ENCODE data around the gene LRRC74A.
A peak's percentile ranks its signal among the peaks of the same experiment; 100 is the strongest.
"Not testable (repeated sequence)": the region's sequence is repeated elsewhere in the genome, so short reads cannot be mapped to it uniquely, and the experiment has no call there.

The LRRC74A gene

DNA sequence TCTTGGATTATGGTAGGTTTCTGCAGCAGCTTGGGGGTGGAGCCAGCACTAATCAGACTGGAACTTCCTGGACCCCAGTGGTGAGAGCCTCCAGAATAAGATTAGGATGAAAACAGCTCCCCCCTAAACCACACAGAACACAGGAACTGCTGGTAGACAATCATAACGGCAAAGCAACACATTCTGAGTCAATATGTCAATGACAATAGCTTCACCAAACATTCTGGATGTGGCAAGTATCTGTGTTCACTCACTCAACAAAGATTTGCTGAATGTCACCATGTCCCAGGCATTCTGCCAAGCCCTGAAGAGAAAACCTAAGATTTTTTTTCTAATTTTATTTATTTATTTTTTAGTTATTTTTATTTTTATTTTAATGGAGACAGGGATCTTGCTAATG is 65.2 kb downstream of the LRRC74A start:
- no peak for DNase-seq

DNA sequence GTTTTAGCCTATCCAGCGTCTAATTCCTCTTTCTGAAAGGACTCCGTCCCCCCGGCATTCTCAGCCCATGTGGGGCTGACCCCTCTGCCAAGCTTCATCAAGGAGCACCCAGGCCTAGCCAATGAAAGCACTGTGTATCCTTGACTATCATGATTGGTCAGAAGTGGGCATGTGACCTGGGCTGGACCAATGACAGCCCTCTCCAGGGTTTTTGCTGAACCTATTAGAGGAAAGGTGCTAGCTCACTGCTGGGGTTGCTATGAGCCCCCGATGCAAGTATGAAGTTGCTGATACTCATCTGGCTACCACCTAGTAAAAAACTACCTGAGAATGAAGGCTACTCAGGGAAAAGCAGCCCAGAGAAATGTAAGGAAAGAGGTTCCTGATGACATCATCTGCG is 68.1 kb downstream of the LRRC74A start:
- no peak for DNase-seq

DNA sequence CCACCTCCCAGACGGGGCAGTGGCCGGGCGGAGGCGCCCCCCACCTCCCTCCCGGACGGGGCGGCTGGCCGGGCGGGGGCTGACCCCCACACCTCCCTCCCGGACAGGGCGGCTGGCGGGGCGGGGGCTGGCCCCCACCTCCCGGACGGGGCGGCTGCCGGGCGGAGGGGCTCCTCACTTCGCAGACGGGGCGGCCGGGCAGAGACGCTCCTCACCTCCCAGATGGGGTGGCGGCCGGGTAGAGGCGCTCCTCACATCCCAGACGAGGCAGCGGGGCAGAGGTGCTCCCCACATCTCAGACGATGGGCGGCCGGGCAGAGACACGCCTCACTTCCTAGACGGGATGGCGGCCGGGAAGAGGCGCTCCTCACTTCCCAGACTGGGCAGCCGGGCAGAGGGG is 71.8 kb downstream of the LRRC74A start:
- DNase-seq: not testable (repeated sequence)

DNA sequence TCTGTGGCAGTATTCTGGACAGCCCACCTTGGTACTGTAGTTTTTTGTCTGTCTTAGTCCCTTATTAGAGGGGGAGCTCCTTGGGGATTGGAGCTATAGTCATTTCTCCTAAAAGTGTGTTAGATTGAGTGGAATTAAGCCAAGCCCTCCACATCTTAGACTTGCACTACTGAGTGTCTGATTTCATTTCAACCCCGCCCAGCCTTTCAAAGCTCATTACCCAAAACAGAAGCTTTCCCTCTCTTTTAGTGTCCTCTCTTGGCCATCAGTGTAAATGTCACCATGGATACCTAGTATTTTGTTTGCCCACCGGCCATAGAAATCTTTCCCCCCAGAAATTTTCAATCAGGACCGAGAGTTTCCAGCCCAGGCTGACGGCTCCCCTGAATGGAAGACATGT is 74.5 kb downstream of the LRRC74A start:
- no peak for DNase-seq

DNA sequence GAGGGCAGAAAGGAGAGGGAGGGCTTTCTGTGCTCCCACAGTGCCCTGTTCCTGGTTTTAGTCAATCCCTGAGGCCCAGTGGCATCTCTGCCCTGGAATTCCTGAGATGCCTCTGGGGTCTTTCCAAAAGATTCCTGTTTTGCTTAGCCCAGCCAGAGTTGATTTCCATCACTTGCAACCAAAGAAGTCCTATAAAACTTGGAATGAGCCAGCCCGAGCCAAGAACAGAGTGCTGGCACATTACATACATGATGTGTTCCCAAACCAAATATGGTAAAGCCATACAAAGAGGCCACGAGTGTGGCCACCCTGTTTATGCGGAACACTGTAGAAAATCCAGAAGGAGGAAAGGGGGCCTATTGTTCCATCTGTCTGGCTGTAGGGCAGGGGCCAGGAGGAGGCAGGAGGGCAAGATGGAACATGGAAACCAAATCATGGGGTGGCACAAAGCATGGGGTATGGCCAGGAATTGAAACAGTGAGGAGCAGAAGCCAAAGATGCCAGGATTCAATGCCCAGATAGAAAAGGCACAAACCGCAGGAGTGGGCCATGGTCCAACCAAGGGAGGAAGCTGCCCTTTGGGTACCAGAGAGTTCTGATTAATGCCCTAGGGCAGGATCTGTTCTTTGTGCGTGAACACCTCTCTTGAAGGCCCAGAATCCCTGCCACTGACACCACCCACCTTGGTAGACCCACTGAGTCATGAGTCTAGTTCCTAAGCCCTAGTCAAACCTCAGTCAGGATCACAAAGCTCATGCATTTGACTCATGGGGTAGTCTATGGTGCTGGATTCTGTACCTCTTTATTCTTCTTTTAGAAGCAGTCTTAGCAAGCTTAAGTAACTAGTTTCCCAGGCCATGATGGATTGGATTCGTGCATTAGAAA is 75.2 kb downstream of the LRRC74A start:
- DNase-seq: no peak

DNA sequence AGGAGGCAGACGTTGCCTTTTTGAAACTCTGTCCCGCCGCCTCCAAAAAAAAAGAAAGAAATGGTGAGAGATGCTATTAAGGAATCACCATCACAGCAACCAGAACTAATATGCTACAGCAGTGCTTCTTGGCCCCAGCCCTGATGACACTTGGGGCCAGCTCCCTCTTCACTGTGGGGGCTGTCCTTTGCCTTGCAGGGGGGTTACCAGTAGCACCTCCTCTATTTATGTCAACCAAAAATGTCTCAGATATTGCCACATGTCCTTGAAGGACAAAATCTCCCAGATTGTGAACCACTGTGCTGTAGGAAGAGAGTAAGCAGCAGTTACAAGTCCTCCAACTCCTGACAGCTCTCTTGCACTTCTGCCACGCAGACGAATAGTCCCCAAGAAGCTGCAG is 76.4 kb downstream of the LRRC74A start:
- DNase-seq: no peak

DNA sequence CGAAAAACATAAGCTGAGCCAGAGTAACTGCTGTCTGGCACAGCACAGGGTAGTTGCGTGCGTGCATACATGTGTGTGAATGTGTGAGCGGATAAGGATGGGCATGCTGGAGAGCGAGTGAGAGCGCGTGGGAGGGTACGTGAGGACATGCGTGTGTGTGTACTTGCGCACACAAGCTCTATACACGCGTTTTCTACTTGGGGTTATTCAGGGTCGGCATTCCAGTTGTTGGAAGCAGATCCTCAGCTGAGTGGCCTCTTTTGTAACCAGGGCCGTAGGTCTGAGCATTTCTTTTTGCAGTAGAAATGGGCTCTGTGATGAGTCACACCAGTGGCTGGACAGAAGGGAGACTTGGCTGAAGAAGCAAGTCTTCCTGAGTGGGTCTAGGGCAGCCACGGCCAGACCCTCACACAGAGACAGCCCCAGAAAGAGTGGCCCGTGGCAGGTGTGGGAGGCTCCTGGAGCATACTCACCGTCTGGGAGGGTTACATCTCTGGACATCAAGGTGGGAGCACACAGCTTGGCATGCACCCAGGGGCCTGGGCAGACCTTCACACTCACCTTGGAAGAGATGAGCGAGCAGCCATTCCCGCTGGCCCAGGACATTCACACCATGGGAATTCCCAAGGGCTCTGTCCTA is 78.0 kb downstream of the LRRC74A start:
- DNase-seq: no peak

DNA sequence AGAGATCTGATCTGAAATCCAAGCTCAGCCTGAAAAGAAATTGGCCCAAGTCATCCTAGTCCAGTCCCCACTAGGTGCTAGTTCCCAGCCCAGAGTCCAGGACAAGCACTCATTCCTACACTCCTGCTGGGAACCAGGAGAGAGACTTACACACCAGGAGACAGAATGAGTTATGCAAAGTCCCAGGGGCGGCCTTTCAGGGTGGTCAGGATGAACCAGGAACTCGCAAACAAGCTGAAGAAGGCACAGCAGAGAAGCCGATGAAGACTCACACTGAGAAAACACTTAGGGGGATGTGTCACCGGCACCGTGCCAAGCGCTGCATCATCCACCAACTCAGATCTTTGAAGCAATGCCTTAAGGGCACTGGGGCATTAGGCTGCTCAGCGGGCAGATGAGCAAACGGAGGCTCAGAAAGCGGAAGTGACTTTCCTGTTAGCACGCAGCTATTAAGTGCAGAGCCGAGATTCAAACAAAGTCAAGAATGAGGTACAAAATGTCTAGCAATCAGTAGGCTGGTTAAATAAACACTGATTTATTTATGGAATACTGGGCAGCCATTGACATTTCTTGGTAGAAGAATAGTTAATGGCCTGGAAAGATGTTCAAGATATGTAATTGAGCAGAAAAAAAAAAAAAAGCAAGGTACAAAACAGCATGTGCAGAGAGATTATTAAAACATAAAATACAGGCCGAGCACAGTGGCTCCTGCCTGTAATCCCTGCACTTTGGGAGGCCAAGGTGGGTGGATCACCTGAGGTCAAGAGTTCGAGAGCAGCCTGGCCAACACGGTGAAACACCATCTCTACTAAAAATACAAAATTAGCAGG is 78.7 kb downstream of the LRRC74A start:
- DNase-seq: no peak

DNA sequence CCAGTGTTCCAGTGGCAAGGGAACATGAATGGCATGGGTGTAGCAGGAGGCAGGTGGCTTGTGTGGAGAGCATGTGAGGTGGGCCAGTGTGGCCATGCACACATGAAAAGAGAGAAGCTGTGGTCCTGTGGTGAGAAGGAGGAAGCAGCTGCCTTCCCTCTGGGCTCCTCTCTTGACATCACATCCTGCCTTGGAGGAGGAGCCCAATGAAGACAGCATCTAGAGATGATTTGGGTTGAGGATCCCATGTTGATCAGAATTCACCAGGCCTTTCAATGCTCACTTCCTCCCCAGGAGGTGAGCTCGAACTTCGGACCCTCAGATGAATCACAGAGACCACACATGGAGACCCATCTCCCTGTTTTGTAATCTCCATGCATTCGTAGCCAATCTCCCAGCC is 82.6 kb downstream of the LRRC74A start:
- DNase-seq: no peak

DNA sequence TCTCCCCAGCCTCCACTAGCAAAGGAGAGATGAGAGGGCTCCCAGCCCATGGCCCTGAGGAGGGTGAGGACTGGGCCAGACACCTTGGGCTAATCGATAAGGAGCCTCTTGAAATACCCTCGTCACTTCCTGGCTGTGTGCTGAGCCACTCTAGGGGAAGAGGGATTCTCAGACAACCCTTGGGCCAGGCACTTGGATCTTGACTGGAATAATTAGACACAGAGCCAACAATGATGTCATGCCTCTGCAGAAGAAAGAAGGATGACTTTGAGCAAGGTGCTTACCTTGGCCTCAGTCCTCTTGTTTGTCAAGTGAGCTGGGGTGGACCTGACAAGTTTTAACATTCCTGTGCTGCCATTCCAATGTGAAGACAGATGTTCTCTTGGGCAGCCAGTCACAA is 83.1 kb downstream of the LRRC74A start:
- no peak for DNase-seq

DNA sequence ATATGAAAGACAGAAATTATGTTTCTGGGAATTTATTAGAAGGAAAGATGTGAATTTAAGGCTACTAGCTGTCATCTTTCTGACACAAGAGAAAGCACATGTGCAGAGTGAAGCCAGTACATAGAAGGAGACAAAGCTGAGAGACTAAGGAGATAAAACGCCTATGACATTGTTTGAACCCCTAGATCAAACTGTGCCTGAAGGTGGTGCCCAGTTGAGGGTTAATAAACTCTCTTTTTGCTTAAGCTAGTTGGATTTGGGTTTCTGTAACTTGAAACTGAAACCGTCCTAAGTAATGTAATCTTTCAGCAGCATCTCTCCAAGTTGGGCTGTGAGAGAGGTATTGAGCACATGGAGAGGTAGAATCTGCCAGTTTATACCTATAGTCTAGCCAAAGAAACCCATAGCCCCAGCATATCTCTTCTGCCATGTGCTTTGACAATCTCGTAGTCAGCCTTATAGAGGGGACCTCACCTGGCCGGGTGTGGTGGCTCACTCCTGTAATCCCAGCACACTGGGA is 84.2 kb downstream of the LRRC74A start:
- DNase-seq: no peak

DNA sequence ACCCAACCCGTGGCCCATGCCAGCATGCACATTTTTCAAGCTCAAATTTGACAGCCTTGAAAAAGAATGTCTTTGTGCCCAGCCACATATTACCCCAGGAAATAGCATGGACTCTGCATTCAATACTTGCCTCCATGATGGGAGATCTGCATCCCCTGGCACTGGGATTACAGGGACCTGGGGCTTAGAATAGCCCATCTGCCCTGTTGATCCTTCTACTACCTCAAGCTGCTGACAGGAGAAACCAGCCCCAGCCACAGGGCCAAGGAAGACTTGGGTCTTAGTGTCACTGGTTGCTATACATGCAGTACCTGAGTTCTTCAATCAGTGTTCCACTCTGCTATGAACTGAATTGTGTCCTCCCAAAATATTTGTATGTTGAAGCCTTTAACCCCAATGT is 85.3 kb downstream of the LRRC74A start:
- DNase-seq: no peak

DNA sequence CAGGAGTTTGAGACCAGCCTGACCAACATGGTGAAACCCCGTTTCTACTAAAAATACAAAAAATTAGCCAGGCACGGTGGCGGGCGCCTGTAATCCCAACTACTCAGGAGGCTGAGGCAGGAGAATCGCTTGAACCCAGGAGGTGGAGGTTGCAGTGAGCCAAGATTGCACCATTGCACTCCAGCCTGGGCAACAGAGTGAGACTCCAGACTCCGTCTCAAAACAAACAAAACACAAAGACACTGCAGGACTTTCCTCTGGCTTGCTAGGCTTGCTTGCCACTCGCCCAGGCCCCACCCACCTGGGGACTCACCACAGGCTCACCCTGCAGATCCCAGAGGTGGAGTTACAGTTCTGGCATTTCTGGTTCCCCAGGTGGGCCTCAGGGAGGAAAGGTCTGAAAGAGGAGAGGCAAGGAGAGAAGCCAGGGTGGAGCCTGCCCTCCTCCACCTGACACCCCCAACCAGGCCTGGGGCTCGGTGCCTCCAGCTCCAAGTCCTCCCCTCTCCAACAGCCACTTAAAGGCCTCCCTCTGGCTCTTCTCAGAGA is 88.4 kb downstream of the LRRC74A start:
- peak; percentile 29 for DNase-seq

DNA sequence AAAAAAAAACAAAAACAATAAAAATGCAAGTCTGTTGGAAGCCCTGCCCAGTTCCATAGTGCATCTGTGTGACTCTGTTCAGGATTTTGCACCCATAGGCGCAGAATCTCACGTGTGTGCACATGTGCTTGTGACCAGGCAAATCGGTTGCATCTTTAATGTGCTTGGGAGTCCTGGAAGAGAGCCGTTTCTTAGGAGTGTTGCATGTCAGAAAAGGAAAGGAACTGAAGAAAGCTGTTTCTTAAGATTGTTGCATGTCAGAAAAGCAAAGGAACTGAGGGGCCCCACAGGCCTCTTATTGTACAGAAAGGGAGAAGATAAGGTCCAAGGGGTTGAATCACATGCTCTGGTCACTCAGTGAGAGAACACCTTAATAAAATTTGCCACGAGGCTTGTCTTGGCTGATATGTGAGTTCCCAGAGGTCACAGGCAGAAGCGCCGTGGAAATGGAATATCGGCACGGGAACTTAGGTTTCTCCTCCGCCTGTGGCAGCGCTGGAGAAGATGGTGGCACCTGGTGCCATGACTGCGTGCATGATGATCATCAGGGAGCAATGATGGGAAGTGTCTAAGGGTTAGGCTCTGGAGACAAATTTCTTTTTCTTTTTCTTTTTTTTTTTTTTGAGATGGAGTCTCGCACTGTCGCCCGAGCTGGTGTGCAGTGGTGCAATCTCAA is 90.0 kb downstream of the LRRC74A start:
- DNase-seq: peak; percentile 15

DNA sequence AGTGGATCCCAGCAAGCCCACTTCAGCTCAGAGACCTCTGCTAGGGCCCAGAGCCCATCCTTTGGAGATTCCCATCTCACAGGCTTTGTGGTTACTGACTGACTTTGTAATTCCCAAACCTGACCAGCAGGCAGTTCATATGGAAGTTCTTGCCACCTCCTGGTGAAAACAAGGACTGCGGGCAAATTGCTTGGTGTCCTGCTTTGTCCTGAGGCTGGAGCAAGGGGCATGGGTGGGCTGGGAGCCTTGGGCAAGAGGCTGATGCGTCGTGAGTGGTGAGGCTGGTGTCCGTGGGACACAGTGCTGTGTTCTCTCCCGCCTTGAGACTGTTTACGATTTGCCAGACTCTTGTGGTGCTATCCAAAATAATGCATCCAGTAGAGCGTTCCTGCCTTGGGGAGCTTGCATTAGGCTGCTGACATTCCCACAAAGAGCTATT is 91.0 kb downstream of the LRRC74A start:
- DNase-seq: peak; percentile 59

DNA sequence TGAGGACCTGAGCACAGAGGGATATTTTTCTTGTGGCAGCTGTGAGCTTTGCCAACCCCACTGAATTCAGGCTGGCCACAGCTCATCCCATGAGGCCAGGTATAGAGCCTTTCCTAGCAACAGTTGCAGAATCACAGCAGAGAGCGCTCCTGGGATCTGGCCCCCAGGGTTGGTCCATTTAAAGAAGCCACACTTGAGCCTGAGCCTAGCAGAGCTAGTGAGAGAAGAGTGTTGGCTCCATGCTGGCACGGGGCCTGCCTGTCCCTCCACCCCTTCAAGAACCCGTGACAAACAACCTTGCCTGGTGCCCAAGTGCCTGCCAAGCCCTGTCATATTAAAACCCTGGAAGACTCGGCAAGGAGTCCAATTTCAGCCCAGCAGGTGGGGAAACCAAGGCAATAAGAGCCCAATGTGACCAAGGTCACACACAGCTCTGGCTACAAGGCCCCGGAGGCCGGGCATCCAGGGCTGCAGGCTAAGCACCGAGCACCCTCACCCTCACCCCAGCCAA is 91.6 kb downstream of the LRRC74A start:
- DNase-seq: peak; percentile 24

DNA sequence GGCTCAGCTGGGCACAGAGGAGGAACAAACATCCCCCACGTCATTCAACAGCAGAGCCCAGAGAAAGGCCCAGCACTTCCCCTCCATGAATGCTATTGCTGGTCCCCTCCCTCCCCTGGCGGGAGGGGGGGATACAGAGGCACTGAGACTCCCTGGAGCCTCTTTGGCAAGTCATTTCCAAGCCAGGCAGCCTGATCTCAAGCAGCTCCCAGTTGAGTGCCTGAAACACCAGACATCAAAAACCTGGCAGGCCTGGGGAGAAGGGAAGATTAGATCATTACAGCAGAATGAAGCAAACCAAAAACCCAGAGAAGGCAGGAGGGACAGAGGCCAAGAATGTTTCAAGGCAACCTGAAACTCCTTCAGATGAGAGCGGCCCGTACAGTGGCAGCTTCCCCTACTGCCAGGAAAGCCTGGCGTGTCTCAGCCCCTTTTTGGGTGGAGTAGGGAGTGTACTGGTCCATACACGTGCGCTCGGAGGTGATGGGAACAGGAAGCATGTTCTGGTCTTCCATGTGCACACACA is 92.1 kb downstream of the LRRC74A start:
- DNase-seq: no peak

DNA sequence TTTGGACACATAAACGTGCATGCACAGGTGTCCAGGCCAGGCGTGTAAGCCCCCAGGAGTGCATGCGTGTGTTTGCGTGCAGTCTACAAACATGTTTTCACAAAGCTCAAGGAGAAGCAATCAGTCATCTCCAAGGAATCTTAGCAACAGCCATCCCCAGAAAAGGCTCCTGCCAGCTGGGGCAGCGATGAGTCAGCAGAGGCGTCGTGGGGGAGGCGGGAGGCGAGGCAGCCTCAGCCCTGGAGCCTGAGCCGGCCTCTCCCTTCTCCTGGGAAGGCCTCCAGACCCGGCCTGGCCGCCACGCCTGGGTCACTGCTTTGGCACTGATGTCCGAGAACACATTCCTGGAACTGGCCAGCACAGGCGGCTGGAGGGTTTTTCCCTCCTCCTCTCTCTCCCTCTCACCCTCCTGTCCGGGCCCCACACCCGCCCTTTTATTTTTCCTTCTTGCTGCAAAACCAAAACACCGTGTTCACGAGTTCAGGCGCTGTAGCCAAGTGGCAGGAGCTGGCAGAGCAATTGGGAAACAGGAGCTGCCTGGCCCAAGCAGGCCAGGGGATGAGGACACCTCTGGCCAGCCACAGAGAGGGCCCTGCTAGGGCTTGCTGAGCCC is 92.7 kb downstream of the LRRC74A start:
- DNase-seq: peak; percentile 89
